Left ventricle myocardium inferior (tissue), 1 donor: Measurements from ENCODE around the gene PPP1R37. TPM values are rescaled to one million over a fixed set of nuclear protein-coding genes. Genes with fewer than 3 reads are reported as not detected.

Experiments used
- DNase-seq: peaks from one replicate; pipeline ENCODE4 v3.0.0-alpha.2; 2020
- H3K27ac ChIP-seq: fragments of 200-600 bp; replicated peaks from 2 replicates; pipeline ENCODE4 v1.8.0; 2021
- H3K27me3 ChIP-seq: fragments of 200-600 bp; 2 replicates; pipeline ENCODE4 v1.8.0; 2021; ENCODE audit warnings: low read depth
- H3K36me3 ChIP-seq: fragments of 200-600 bp; 2 replicates; pipeline ENCODE4 v1.8.0; 2021
- H3K4me1 ChIP-seq: fragments of 200-600 bp; 2 replicates; pipeline ENCODE4 v1.8.0; 2021
- H3K4me3 ChIP-seq: fragments of 200-600 bp; 2 replicates; pipeline ENCODE4 v1.8.0; 2021; ENCODE audit warnings: mild to moderate bottlenecking, moderate library complexity
- H3K9me3 ChIP-seq: fragments of 200-600 bp; replicated peaks from 2 replicates; pipeline ENCODE4 v1.8.0; 2021
- CTCF ChIP-seq: fragments of 200-600 bp; IDR thresholded peaks from 2 replicates; pipeline ENCODE4 v1.8.0; 2021; ENCODE audit warnings: antibody characterized with exemption, mild to moderate bottlenecking, borderline replicate concordance
- intact Hi-C: fragments of 100-400 bp; cut with micrococcal nuclease; formaldehyde crosslinking; loops from one replicate; pipeline ENCODE4 v1.11.0; 2022
- total RNA-seq: library from RNA; stranded (reverse); fragmentation: NEBNext Ultra II Directional; extraction: Animal tissue kit (Norgen Biotek cat#: 25700); gene quantifications from one replicate; pipeline ENCODE4 v1.2.1, GENCODE V29; 2021
- donor health status: DM: no; HTN: yes; CAD: no; lungs with severe emphysema.

Gene PPP1R37
- total RNA-seq, 1 donor from 2014 or later = 15.9 TPM

GRCh38 chr19:45179892-45180370, 87.0 kb downstream of the PPP1R37 start:
- Histone ChIP-seq H3K27ac (peak overlapping the region; percentile 91), H3K36me3 (peaks cover 4% of the 10 kb centered on the region), H3K4me1 (peaks cover 39% of the 10 kb centered on the region), H3K4me3 (peak overlapping the region; percentile 87), H3K9me3 (no peaks in the 10 kb centered on the region), H3K27me3 (no peaks in the 10 kb centered on the region)
- intact Hi-C loops = no loop called here
- no peak for DNase-seq
- TF ChIP-seq CTCF = no peak

- intact Hi-C loops = no loop called here
- no peak for TF ChIP-seq CTCF
Observed at GRCh38 chr19:45180936-45181335, 88.0 kb downstream of the PPP1R37 start.

GRCh38 chr19:45182758-45183157, 89.8 kb downstream of the PPP1R37 start:
- no peak for DNase-seq
- H3K27ac ChIP-seq = no peak overlapping the region
- TF ChIP-seq CTCF = no peak
- peaks cover 4% of the 10 kb centered on the region for H3K36me3 ChIP-seq
- H3K27me3 ChIP-seq = no peaks in the 10 kb centered on the region
- H3K4me1 ChIP-seq = peaks cover 31% of the 10 kb centered on the region
- no peak overlapping the region for H3K4me3 ChIP-seq
- no peaks in the 10 kb centered on the region for H3K9me3 ChIP-seq
- intact Hi-C loops = no loop called here

More at GRCh38 chr19:45180936-45181335, 88.0 kb downstream of the PPP1R37 start:
- Histone ChIP-seq H3K9me3 (no peaks in the 10 kb centered on the region), H3K36me3 (peaks cover 4% of the 10 kb centered on the region), H3K4me1 (peaks cover 39% of the 10 kb centered on the region), H3K27ac (no peak overlapping the region), H3K4me3 (no peak overlapping the region), H3K27me3 (no peaks in the 10 kb centered on the region)
- DNase-seq = no peak

- DNase-seq = no peak
- Histone ChIP-seq H3K27me3 (no peaks in the 10 kb centered on the region), H3K27ac (no peak overlapping the region), H3K9me3 (no peaks in the 10 kb centered on the region), H3K4me3 (no peak overlapping the region), H3K4me1 (peaks cover 23% of the 10 kb centered on the region), H3K36me3 (peaks cover 4% of the 10 kb centered on the region)
- TF ChIP-seq CTCF = no peak
- intact Hi-C loops = no loop called here
Observed at GRCh38 chr19:45184115-45184514, 91.1 kb downstream of the PPP1R37 start.

- no peak overlapping the region for H3K4me3 ChIP-seq
- DNase-seq = no peak
- no peak for TF ChIP-seq CTCF
- H3K4me1 ChIP-seq = no peaks in the 10 kb centered on the region
- no peaks in the 10 kb centered on the region for H3K27me3 ChIP-seq
- no peaks in the 10 kb centered on the region for H3K36me3 ChIP-seq
- intact Hi-C loops = no loop called here
- no peaks in the 10 kb centered on the region for H3K9me3 ChIP-seq
- no peak overlapping the region for H3K27ac ChIP-seq
Observed at GRCh38 chr19:45186509-45187334, 93.7 kb downstream of the PPP1R37 start.
